HL-60/S4 treated with retinoic acid at 250 ng/mL for 4 days and 3 days (cell line): ENCODE data around the gene GRIK2.

Experiments
- in situ Hi-C: fragments of 300-500 bp; cut with MboI; formaldehyde crosslinking; loops from 2 replicates; pipeline ENCODE4 v1.7.0; 2022; ENCODE audit warnings: low sequenced_read_pairs

GRIK2 gene

GRCh38 chr6:101706576-101706975 lies 313.1 kb downstream of the GRIK2 start:
- in situ Hi-C loops: no loop called here

- in situ Hi-C loops: no loop called here
Observed at GRCh38 chr6:101711518-101711917, 318.0 kb downstream of the GRIK2 start.

- in situ Hi-C loops: no loop called here
Observed at GRCh38 chr6:101716387-101716786, 322.9 kb downstream of the GRIK2 start.

DNA sequence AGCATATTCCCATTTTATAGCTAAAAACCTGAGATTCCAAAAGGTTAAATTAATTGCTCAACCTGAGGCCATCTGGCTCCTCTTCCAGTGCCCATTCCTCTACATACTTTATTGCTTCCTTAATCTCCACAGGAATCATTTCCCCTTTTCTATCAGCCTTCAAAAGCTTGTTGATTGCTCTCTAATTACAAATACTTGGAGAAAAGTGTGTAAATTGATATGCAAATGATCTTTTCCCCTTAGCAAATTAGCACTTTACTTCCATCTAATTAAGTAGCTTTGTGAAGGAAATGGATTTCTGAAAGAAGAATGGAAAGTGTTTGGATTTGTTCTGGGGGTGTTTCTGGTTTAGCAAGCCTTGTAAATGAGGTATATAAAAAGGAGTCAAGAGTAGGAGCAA lies 323.3 kb downstream of the GRIK2 start:
- in situ Hi-C loops: no loop called here

DNA sequence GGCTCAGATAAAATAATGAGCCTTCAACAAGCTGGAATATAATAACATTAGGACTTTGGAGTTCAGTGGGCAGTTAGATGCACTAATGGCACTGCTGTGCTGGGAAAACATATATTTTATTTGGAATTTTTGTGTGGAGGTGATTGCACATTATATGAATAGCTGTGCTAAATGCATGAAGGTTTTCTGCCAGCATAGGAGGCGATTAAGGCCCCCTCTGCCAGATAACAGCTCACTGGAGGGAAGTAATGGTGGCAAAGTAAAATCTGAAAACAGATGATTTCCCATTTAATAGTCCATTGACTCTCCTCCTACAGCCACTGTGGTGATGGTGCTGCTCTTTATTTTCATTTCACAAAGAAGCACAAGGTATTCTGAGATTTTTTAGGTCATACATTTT lies 326.0 kb downstream of the GRIK2 start:
- in situ Hi-C loops: no loop called here

- in situ Hi-C loops: no loop called here
Observed at GRCh38 chr6:101722471-101722870, 329.0 kb downstream of the GRIK2 start.

DNA sequence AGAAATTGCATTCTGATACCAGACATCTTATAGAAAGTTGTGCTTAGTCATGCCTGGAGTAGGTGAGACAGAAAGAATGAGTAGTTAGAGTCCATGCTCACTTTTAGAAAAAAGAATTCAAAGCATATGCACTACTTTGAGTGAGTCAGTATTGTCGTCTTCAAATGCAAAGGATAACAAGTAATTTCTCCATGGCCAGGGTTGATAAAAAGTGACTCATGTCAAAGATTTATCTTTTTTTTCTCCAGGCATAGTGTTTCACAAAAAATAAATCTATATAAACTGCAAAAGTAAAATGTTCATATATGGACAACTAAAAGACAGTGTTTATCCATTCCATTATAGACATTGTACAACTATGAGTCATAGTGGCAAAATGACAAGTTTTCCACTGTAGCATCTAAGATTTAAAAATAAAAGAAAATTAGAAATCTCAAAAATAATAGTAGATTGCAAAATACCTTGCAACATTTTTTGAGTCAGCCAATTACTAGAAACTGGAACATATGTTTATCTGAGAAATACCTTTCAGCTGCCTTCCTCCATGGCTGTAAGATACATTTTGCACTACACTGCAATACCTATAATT lies 329.6 kb downstream of the GRIK2 start:
- in situ Hi-C loops: no loop called here

DNA sequence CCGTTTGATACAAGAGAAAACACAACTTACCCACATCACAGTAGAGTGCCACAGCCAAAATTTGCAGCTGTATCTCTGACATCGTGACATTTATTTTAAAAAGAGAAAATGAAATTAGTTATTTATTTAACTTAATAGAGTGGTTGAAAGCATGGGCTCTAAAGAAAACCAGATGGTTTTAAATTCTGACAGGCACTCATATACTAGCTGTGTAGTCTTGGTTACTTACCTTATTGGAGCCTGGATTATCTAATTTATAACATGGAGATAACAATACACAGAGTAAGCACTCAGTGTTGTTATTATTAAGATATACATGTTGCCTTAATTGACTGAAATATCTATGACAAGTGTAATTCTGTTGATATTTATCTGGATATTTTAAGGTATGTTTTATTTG lies 334.9 kb downstream of the GRIK2 start:
- in situ Hi-C loops: no loop called here

- in situ Hi-C loops: no loop called here
Observed at GRCh38 chr6:101728956-101729355, 335.4 kb downstream of the GRIK2 start.

DNA sequence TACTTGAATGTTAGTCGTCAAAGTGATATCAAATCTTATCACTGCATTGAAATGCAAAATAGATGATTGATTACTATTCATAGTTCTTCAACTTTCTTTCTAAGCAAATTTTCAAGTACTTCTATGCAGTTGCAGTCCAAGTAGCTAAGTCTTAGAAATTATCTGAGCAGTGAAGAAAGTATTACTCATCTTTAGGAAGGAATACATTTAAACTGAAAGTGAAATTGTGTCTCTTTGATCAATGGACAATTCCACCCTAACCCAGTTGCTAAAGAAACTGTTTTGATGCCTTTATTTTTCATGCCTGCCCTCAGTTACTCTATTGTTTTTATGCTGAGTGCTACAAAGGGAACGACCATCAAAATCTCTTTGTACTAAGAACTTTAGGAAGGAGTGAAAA lies 337.4 kb downstream of the GRIK2 start:
- in situ Hi-C loops: no loop called here

DNA sequence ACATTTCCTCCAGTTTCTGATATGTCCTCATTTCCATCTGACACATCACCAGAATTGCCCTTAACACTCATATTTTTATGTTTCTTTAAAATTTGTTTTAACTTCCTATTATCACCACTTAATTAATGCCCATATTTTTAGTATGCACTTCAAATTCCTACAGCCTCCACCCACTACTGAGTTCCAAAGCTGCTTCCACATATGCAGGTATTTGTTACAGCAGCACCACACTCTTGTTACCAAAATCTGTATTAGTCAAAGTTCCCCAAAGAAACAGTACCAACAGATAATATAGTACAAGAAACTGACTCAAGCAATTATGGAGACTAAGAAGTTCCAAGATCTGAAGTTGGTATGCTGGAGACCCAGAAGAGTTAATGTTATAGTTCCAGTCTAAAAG lies 340.4 kb downstream of the GRIK2 start:
- in situ Hi-C loops: no loop called here

- in situ Hi-C loops: no loop called here
Observed at GRCh38 chr6:101738481-101738880, 345.0 kb downstream of the GRIK2 start.

DNA sequence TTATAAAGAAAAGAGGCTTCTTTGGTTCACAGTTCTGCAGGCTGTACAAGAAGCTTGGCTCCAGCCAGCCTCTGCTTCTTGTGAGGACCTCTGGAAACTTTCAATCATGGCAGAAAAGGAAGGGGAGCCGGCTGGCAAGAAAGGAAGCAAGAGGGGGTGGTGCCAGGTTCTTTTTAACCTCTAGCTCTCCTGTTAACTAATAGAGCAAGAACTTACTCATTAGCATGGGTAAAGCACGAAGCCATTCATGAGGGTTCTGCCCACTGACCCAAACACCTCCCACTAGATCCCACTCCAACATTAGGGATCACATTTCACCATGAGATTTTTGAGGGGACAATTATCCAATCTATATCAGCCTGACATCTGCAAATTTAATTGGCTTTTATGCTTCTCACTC lies 347.1 kb downstream of the GRIK2 start:
- in situ Hi-C loops: no loop called here

DNA sequence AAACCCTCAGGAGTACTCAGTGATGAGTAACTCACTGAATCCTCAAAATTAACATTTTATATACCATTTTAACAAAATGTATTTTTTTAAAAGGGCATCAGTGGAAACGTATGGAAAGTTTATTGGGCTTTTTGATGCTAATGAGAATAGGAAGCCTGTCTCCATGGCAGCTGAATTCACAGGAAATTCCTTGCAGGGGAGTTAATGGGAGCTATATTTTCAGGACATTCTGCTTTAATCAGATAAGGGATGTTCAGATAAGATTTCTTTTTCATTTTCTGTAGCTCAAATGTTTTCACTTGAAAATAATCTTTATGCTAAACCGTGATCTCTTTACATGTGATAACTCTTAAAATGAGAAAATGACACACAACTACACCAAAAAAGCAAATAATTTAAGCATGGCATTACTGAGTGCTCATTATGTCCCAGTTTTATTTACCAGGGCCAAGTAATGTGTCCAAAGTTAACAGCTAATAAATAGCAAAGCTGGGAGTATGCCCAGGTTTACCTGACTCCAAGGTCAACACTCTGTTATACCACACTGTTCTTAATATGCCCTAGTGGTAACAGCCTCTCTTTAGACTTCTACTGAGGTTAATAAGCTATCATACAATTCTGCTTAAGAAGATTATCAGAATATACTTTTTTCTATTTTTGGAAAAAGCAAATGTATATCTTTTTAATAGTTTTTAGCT lies 348.1 kb downstream of the GRIK2 start:
- in situ Hi-C loops: no loop called here

GRCh38 chr6:101747160-101747559 lies 353.7 kb downstream of the GRIK2 start:
- in situ Hi-C loops: no loop called here

DNA sequence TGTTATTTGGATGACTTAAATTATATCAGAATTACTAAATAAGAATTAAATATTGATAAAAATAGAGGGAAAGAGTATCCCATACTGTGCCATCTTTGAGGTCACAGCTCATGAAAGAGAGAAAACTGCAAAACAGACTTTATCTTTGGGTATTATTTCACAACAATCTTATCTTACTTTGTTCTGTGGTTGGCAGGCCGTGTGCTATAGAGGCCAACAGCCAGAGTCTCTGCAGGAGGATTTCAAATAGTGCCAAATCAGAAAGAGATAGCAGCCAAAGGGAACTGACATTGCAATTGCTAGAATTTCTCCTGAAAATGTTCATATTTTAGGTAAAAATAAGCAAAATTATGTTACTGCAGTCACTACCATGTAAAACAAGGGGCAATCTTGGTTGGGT lies 354.2 kb downstream of the GRIK2 start:
- in situ Hi-C loops: no loop called here

DNA sequence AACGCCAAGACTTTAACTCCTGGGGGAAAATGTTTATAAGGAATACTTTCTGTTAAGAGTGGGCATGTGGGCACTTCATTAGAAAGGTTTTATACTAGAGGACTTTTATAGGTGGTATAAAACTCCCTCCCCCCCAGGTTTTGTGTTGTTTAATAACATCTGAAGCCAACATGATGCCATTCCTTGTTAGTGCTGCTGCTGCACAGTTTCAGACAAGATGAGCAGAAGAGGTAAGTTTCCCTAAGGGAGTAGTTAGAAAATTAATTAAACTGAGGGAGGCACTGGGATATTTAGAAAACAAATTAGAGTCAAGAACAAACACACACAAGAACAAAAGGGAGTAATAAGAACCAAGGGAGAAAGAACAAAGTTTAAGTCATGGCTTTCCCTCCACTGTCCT lies 362.4 kb downstream of the GRIK2 start:
- in situ Hi-C loops: no loop called here

DNA sequence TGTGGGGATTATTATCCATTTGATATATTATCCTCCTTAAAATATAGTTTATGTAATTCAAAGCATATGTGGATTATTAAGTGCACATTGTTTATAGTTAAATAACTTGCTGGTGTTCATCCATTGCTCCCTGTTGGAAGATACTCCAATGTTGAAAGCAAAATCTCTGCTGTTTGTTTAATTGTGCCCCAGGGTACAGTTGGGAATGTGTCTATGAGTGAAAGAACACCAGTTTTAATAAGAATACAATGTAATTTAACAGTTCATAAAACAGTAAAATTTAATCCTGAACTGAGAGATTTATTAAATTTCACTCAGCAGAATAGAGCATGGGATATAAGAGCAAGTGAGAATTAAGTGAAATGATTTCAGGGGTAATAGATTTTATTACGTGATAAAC lies 364.9 kb downstream of the GRIK2 start:
- in situ Hi-C loops: no loop called here

DNA sequence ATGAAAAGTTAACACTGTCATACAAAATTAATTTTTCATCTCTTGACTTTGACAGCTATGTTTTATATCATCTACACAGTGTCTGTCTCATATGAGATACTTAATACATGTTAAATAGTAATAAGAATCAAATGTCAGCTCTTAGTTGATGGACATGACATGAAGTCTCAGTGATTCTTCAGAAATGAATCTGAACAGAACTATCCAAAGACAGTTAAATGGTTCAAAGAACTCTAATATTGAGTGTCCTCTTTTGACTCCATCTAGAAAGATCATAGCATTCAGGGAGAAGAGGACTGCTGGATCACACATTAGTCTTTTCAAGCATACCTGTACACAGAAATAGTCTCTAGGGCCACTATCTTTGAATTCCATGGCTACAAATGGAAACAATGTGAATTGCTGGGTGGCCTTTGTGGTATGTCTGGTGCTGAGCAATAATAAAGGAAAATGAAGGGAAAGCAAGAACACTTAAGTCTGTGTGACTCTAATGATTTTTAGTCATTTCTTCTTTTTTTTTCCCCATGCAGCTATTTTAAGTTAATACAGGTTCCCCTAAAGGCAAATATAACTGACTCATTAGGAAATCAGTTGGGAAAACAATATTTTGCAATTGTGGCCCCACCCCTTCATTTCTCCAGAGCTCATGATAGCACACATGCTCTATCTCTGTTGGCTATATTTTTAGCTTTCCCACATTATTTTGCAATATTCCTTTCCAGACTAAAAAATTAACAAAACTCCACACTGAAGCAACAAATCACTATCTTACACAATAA lies 367.5 kb downstream of the GRIK2 start:
- in situ Hi-C loops: no loop called here

GRCh38 chr6:101762851-101763250 lies 369.3 kb downstream of the GRIK2 start:
- in situ Hi-C loops: no loop called here

- in situ Hi-C loops: no loop called here
Observed at GRCh38 chr6:101765281-101765680, 371.8 kb downstream of the GRIK2 start.

- in situ Hi-C loops: no loop called here
Observed at GRCh38 chr6:101770116-101770515, 376.6 kb downstream of the GRIK2 start.
